ENCODE data around the gene MSRB3.

Gene MSRB3

GRCh38 chr12:65499167-65499566 is 220.7 kb downstream of the MSRB3 start:
- no peak for DNase-seq (ENCODE audit: low read depth)

GRCh38 chr12:65500091-65500900 is 221.8 kb downstream of the MSRB3 start:
- no peak for DNase-seq (ENCODE audit: low read depth)

GRCh38 chr12:65501093-65501621 is 222.7 kb downstream of the MSRB3 start:
- no peak for DNase-seq (ENCODE audit: low read depth)

GRCh38 chr12:65501935-65502334 is 223.5 kb downstream of the MSRB3 start:
- no peak for DNase-seq (ENCODE audit: low read depth)

- no peak for DNase-seq (ENCODE audit: low read depth)
These were observed 225.9 kb downstream of the MSRB3 start for GRCh38 chr12:65504417-65504816.

GRCh38 chr12:65505386-65506121 is 227.1 kb downstream of the MSRB3 start:
- DNase-seq (ENCODE audit: low read depth) = no peak

- no peak for DNase-seq (ENCODE audit: low read depth)
These were observed 230.0 kb downstream of the MSRB3 start for GRCh38 chr12:65508276-65509035.

GRCh38 chr12:65510007-65510406 is 231.5 kb downstream of the MSRB3 start:
- no peak for DNase-seq (ENCODE audit: low read depth)

- DNase-seq (ENCODE audit: low read depth) = no peak
These were observed 232.1 kb downstream of the MSRB3 start for GRCh38 chr12:65510584-65511050.

GRCh38 chr12:65511134-65511834 is 232.8 kb downstream of the MSRB3 start:
- no peak for DNase-seq (ENCODE audit: low read depth)

- no peak for DNase-seq (ENCODE audit: low read depth)
These were observed 233.4 kb downstream of the MSRB3 start for GRCh38 chr12:65511912-65512311.
